GM21528 (cell line): ENCODE results near the gene ETFDH.
"Not testable (repeated sequence)": the region's sequence is repeated elsewhere in the genome, so short reads cannot be mapped to it uniquely, and the experiment has no call there.

Experiments
- ATAC-seq: cut with Tn5 transposase; IDR thresholded peaks from one replicate; pipeline ENCODE4 v1.9.1; 2021; ENCODE audit warnings: mild to moderate bottlenecking, moderate library complexity; ENCODE audit not compliant: unreplicated experiment, low FRiP score

Gene ETFDH

GRCh38 chr4:158746537-158746936 lies 74.4 kb downstream of the ETFDH start:
- ATAC-seq: not testable (repeated sequence)

- ATAC-seq: no peak
These were observed 78.3 kb downstream of the ETFDH start for GRCh38 chr4:158750379-158750778.

GRCh38 chr4:158754385-158755180 lies 82.5 kb downstream of the ETFDH start:
- no peak for ATAC-seq

DNA sequence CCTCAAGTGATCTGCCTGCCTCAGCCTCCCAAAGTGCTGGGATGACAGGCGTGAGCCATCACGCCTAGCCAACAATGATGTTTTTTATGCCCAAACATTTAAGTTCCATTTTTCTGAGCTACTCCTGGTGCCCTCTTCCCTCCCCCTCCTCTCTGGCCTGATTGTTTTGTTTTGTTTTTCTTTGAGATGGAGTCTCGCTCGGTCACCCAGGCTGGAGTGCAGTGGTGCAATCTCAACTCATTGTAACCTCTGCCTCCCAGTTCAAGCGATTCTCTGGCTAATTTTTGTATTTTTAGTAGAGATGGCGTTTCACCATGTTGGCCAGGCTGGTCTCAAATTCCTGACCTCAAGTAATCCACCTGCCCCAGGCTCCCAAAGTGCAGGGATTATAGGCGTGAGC lies 83.7 kb downstream of the ETFDH start:
- not testable (repeated sequence) for ATAC-seq

GRCh38 chr4:158756588-158756987 lies 84.5 kb downstream of the ETFDH start:
- no peak for ATAC-seq

DNA sequence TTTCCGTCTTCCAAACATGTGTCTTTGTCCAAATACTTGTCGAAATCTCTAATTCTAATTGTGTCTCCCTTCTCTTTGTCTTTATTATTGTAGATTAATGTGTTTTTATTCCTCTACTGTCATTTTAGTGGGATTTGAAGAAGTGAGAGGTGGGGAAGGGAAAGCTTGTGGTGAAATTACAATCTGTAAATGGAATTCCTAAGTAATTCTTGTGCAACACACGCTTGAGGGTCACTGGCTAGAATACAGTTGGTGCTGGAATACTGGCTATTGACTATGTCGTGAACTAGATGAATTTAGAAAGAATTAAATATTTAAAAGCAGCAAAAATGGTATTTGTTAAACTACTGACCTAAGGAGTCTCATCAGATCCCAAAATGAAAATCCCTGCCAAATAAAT lies 86.0 kb downstream of the ETFDH start:
- no peak for ATAC-seq

DNA sequence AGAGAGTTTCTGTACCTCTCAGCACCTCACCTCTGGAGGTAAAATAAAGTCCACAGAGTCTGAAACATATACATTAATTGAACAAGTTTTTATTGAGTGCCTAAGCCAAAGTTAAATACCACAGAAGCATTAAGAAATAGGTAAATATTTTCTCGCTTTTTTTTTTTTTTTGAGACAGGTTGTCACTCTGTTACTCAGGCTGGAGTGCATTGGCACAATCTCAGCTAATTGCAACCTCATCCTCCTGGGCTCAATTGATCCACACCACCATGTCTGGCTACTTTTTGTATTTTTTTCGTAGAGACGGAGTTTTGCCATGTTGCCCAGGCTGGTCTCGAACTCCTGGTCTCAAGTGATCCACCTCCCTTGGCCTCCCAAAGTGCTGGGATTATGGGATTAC lies 86.6 kb downstream of the ETFDH start:
- no peak for ATAC-seq
